Smooth muscle cell of trachea (primary cell): ENCODE data around the gene POFUT2. TPM values are rescaled to one million over a fixed set of nuclear protein-coding genes. Genes with fewer than 3 reads are reported as not detected.

Experiments used
- total RNA-seq: library from RNA; depleted of rRNA; stranded (reverse); fragments of >200 nt; gene quantifications from 2 replicates; pipeline ENCODE4 v1.2.1, GENCODE V29; 2014

The POFUT2 gene
- total RNA-seq = 47.6 and 75.9 TPM in 2 replicates

GRCh38 chr21:45287438-45288391 lies at the start of gene POFUT2:
Gene POFUT2, minus strand, starts transcription at chr21:45287895. Its CDS starts 24 bp downstream, at chr21:45287871.

Other genes with a start within 250 kb of the POFUT2 start
- gene ADARB1, start 213.3 kb downstream of the POFUT2 start, total RNA-seq = 2.3 and 4.0 TPM in 2 replicates
- gene COL18A1, start 117.3 kb upstream of the POFUT2 start, total RNA-seq = 69.7 and 128 TPM in 2 replicates